ENCODE results near the gene PEX3.

DNA sequence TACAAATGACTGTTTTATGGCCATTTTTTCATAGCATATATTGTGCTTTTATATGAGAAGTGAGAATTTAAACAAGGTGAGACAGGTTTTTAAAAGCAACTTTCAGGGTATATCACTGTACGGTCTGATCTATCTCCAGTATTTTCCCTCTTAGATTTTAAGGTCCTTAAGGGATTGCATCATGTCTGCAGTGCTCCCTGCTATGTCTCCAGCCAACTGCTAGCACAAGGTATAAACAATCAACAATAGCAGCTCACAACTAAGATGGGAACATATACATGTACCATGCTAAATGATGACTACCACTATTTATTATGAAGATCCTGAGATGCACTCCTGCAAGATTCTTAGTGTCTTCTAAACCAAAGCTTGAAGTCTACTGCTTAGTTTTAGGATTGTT, 53.8 kb downstream of the PEX3 start:
- TF ChIP-seq GATA3 (IDR thresholded peaks at IDR 0.05; ENCODE audit: low read depth, low read length): no peak
- TF ChIP-seq GATA2 (IDR thresholded peaks at IDR 0.05; ENCODE audit: low read depth, low read length): no peak
